ENCODE measurements around the gene CHD1L. TPM values are rescaled to one million over a fixed set of nuclear protein-coding genes. Genes with fewer than 3 reads are reported as not detected.
"Not testable (repeated sequence)": the region's sequence is repeated elsewhere in the genome, so short reads cannot be mapped to it uniquely, and the experiment has no call there.

CHD1L gene
- polyA plus RNA-seq (33.5 to 49.2 TPM (median 38.3 TPM) in 3 replicates), polyA minus RNA-seq (7.9 to 33.0 TPM (median 22.9 TPM) in 3 replicates)
- polyA plus RNA-seq (2011; ENCODE audit: low read depth), result 33.1 TPM
- polyA plus RNA-seq (2011; cell fraction: cytosol; rRNA removed), result 28.0 and 40.0 TPM in 2 replicates
- polyA plus RNA-seq (2011; cell fraction: nucleus; rRNA removed), result 46.4 and 59.4 TPM in 2 replicates
- 13.9 and 32.0 TPM in 2 replicates for polyA plus RNA-seq (2012; ENCODE audit: low replicate concordance)
- polyA minus RNA-seq (2011; cell fraction: cytosol; rRNA and poly(A)+ RNA removed), result 17.1 TPM
- polyA minus RNA-seq (2011; cell fraction: nucleus; rRNA and poly(A)+ RNA removed), result 16.4 and 30.9 TPM in 2 replicates

GRCh38 chr1:147242449-147243227, at the start of gene CHD1L:
TSS of gene CHD1L (plus strand) at chr1:147242684. CDS start at chr1:147242704, 20 bp downstream.
- Histone ChIP-seq H3K27ac (ENCODE audit: control insufficient read depth, insufficient read depth, low read length) (peak within 1 kb of the TSS; percentile 80), H2AFZ (ENCODE audit: control insufficient read depth, low read length) (peak within 1 kb of the TSS; percentile 97), H3K79me2 (ENCODE audit: control insufficient read depth, insufficient read depth, low read length) (peaks cover 49% of the 10 kb centered on the region), H3K4me3 (ENCODE audit: control insufficient read depth in 2 of 3, extremely low read depth in 1 of 3, insufficient read depth in 2 of 3, low read depth in 1 of 3, low read length in 3 of 3) (peak within 1 kb of the TSS; percentile 81 to 93 (median 92)), H3K27me3 (ENCODE audit: control insufficient read depth, extremely low read depth, insufficient read depth, low read length) (no peaks in the 10 kb centered on the region), H4K20me1 (ENCODE audit: control insufficient read depth, extremely low read depth, insufficient read depth, low read length) (peaks cover 6% of the 10 kb centered on the region), H3K4me1 (ENCODE audit: control insufficient read depth, extremely low read depth, insufficient read depth, low read length) (peaks cover 17% of the 10 kb centered on the region), H3K9me1 (ENCODE audit: control insufficient read depth, extremely low read depth, insufficient read depth, low read length) (peaks cover 2% of the 10 kb centered on the region), H3K9me3 (ENCODE audit: control insufficient read depth, low read depth, low read length) (no peaks in the 10 kb centered on the region), H3K4me2 (ENCODE audit: control insufficient read depth, extremely low read depth, insufficient read depth, low read depth, low read length) (peak within 1 kb of the TSS; percentile 92), H3K9ac (ENCODE audit: control insufficient read depth, extremely low read depth, insufficient read depth, low read length) (peak within 1 kb of the TSS; percentile 91), H3K36me3 (ENCODE audit: control insufficient read depth in 2 of 2, extremely low read depth in 1 of 2, insufficient read depth in 2 of 2, low read length in 2 of 2) (peaks cover 0 to 5% of the 10 kb centered on the region in 2 experiments)
- TF ChIP-seq CTCF (optimal IDR thresholded peaks at IDR 0.05 in 1 of 3, IDR thresholded peaks at IDR 0.05 in 1 of 3, conservative IDR thresholded peaks at IDR 0.05 in 1 of 3; ENCODE audit: extremely low read depth in 1 of 3, insufficient read depth in 2 of 3, low read length in 3 of 3), result peak; percentile 76 to 96 (median 90)
- TF ChIP-seq EZH2 (IDR thresholded peaks at IDR 0.05; ENCODE audit: low read length), result no peak
- dilution Hi-C loops (cut with MboI; ENCODE audit: extremely low pct_ligation_motif_present, low sequenced_read_pairs), result no loop called here
- FAIRE-seq, result no peak
- DNase-seq (ENCODE audit: low read depth, low spot score), result peak; percentile 71

GRCh38 chr1:147197324-147197723, 45.2 kb upstream of the CHD1L start:
- H3K4me2 ChIP-seq (ENCODE audit: control insufficient read depth, extremely low read depth, insufficient read depth, low read depth, low read length); H3K4me3 ChIP-seq (ENCODE audit: control insufficient read depth in 2 of 3, extremely low read depth in 1 of 3, insufficient read depth in 2 of 3, low read depth in 1 of 3, low read length in 3 of 3); H4K20me1 ChIP-seq (ENCODE audit: control insufficient read depth, extremely low read depth, insufficient read depth, low read length); H3K9ac ChIP-seq (ENCODE audit: control insufficient read depth, extremely low read depth, insufficient read depth, low read length); H3K9me3 ChIP-seq (ENCODE audit: control insufficient read depth, low read depth, low read length); H3K27me3 ChIP-seq (ENCODE audit: control insufficient read depth, extremely low read depth, insufficient read depth, low read length); H3K9me1 ChIP-seq (ENCODE audit: control insufficient read depth, extremely low read depth, insufficient read depth, low read length); FAIRE-seq; H3K27ac ChIP-seq (ENCODE audit: control insufficient read depth, insufficient read depth, low read length); H3K4me1 ChIP-seq (ENCODE audit: control insufficient read depth, extremely low read depth, insufficient read depth, low read length); DNase-seq (ENCODE audit: low read depth, low spot score); H2AFZ ChIP-seq (ENCODE audit: control insufficient read depth, low read length); H3K79me2 ChIP-seq (ENCODE audit: control insufficient read depth, insufficient read depth, low read length); H3K36me3 ChIP-seq (ENCODE audit: control insufficient read depth in 2 of 2, extremely low read depth in 1 of 2, insufficient read depth in 2 of 2, low read length in 2 of 2); dilution Hi-C loops (cut with MboI; ENCODE audit: extremely low pct_ligation_motif_present, low sequenced_read_pairs): not testable (repeated sequence)
